HUES48 (cell line): Measurements from ENCODE around the gene SFXN1.

ENCODE experiments used
- H3K27ac ChIP-seq: one replicate; pipeline ENCODE4 v1.7.0; 2013; ENCODE audit warnings: low read depth, low read length, inconsistent platforms
- H3K27me3 ChIP-seq: 2 replicates; pipeline ENCODE4 v1.6.1; 2013; ENCODE audit warnings: mild to moderate bottlenecking, low read length; ENCODE audit not compliant: control insufficient read depth, insufficient read depth
- H3K36me3 ChIP-seq: 2 replicates; pipeline ENCODE4 v1.6.1; 2013; ENCODE audit warnings: low read length; ENCODE audit not compliant: control insufficient read depth, insufficient read depth
- H3K4me1 ChIP-seq: 2 replicates; pipeline ENCODE4 v1.6.1; 2013; ENCODE audit warnings: mild to moderate bottlenecking, low read length; ENCODE audit not compliant: control insufficient read depth, insufficient read depth
- H3K4me3 ChIP-seq: 2 replicates; pipeline ENCODE4 v1.5.1; 2013; ENCODE audit warnings: mild to moderate bottlenecking, low read depth, low read length
- H3K9ac ChIP-seq: 2 replicates; pipeline ENCODE4 v1.6.1; 2013; ENCODE audit warnings: mild to moderate bottlenecking, low read depth, low read length, moderate library complexity
- H3K9me3 ChIP-seq: 2 replicates; pipeline ENCODE4 v1.6.1; 2013; ENCODE audit warnings: low read length; ENCODE audit not compliant: control insufficient read depth, insufficient read depth

The SFXN1 gene

DNA sequence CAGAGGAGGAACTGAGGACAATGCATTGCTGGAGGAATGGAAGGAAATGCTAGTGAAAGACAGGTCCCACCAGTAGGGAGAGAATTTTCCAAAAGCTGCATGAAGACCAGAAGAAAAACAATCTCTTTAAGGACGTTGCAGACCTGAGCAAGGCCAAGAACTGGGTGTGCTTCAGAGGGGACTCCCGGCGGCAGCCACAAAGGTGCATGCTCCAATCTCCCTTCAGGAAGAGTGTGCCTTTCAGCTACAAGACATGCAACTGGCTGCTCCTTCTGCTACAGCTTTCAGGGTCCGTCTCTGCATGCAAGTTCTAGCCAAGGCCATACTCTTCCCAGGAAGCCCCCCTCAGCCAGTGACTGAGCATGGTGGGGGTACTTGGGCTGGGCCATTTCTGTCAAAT is 62.9 kb downstream of the SFXN1 start:
- no peaks in the 10 kb centered on the region for H3K9me3 ChIP-seq
- peaks cover 20% of the 10 kb centered on the region for H3K4me1 ChIP-seq
- no peak overlapping the region for H3K27ac ChIP-seq

DNA sequence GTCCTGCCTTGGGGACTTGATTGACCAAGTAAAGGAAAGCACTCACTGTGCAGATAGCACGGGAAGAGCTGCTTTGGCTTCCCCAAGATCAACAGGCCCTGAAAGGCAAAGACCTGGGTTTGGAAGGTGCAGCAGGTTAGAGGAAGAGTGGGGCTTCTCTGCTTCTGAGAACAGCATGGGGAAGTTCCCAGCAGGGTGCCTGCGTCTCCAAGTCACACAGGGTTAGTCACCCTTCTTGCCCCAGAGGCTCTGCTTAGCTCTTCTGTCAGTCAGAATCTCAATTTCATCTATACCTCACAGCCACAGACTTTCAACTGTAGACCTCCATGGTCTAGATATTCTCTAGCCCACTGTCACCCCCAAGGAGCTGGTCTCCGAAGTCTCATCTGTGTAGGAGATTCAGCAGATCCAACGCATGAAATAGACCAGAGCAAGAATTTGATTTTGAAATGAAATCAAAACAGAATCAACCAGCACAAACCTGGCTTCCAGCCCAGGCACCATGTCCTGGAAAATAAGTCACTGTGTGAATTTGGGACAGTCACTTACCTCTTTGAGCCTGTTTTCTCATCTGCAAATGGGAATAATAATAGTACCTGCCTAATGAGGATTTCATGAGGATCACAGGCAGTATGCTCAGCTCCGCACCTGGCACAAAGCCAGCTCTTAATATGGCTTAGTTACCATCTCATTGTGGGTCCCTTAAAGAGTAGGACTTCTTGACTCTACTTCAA is 64.0 kb downstream of the SFXN1 start:
- H3K4me3 ChIP-seq = no peak overlapping the region
- no peaks in the 10 kb centered on the region for H3K9me3 ChIP-seq
- no peaks in the 10 kb centered on the region for H3K27me3 ChIP-seq
- H3K9ac ChIP-seq = no peak overlapping the region
- no peak overlapping the region for H3K27ac ChIP-seq
- peaks cover 19% of the 10 kb centered on the region for H3K4me1 ChIP-seq
- no peaks in the 10 kb centered on the region for H3K36me3 ChIP-seq

More for the DNA sequence above, 62.9 kb downstream of the SFXN1 start:
- H3K4me3 ChIP-seq = no peak overlapping the region
- no peak overlapping the region for H3K9ac ChIP-seq
- no peaks in the 10 kb centered on the region for H3K36me3 ChIP-seq
- H3K27me3 ChIP-seq = no peaks in the 10 kb centered on the region

DNA sequence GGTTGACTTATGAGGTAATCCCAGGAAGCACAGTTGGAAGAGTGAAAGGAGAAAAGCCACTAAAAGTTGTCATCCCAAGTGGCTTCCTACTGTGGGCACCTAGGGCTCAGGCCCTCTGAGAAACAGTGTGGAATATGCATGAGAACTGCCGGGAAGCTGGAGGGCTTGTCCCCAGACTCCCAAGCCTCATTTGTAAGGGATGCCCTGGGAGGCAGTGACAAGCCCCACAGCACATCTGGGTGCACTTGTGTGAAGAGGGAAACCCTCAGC is 64.5 kb downstream of the SFXN1 start:
- no peaks in the 10 kb centered on the region for H3K36me3 ChIP-seq
- H3K9me3 ChIP-seq = no peaks in the 10 kb centered on the region
- no peak overlapping the region for H3K27ac ChIP-seq
- H3K27me3 ChIP-seq = no peaks in the 10 kb centered on the region
- no peak overlapping the region for H3K4me3 ChIP-seq
- no peak overlapping the region for H3K9ac ChIP-seq
- H3K4me1 ChIP-seq = peaks cover 24% of the 10 kb centered on the region

DNA sequence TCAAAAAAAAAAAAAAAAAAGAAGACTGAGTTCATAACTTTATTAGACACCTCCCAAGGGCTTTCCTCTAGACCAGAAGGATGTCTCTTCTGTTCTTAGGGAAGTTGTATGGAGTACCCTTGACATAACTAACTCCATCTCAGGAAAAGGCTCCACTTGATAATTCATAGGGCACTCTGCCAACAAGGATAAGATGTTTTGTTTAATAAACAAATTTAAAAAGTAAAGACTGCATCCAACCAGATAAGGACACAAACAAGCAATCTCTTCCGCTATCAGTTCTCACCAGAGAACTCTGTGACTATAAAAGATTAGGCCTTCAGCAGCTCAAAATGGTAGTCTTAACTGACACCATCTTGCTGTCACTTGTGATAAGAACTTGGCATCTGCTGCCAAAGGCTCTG is 65.8 kb downstream of the SFXN1 start:
- no peaks in the 10 kb centered on the region for H3K9me3 ChIP-seq
- no peak overlapping the region for H3K4me3 ChIP-seq
- H3K4me1 ChIP-seq = peaks cover 37% of the 10 kb centered on the region
- no peaks in the 10 kb centered on the region for H3K36me3 ChIP-seq
- no peaks in the 10 kb centered on the region for H3K27me3 ChIP-seq
- no peak overlapping the region for H3K27ac ChIP-seq
- H3K9ac ChIP-seq = no peak overlapping the region

DNA sequence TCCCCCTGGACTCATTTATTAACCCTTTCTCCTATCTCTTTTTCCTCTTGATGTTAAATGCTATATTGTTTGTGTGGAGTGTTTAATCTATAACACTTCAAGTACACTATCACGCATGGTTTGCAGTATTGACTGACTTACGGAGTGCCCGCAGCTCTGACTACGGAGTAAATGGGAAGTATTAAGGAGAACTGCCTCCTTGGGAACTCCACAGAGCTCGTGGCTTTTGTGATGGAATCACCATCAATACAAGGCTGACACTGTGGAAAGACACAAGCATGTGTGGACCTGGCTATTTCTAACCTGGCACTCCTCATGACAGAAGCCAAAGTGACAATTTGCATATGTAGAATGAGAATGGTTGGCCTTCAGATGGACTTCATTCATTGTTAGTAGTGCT is 66.2 kb downstream of the SFXN1 start:
- H3K27me3 ChIP-seq = no peaks in the 10 kb centered on the region
- no peaks in the 10 kb centered on the region for H3K36me3 ChIP-seq
- no peak overlapping the region for H3K4me3 ChIP-seq
- H3K9me3 ChIP-seq = no peaks in the 10 kb centered on the region
- no peak overlapping the region for H3K27ac ChIP-seq
- no peak overlapping the region for H3K9ac ChIP-seq
- peaks cover 39% of the 10 kb centered on the region for H3K4me1 ChIP-seq

DNA sequence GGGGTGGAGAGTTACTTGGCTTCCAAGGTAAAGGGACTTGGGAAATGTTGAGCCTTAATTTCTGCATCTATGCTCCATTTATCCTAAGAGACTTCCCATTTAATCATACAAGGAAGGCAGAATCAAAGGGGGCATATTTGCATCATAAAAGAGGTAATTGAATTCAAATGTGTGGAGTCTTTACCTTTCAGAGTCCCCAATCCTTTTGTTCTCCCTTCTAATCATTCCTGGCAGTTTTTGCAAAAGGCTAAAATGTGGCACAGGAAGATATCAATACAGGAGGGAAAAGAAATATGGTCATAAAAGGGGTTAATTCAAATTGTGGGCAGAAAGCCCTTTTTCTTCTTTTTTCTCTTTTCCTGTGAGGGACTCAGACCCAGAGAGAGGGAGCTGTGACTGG is 69.5 kb downstream of the SFXN1 start:
- Histone ChIP-seq H3K27ac (peak overlapping the region; percentile 92), H3K36me3 (no peaks in the 10 kb centered on the region), H3K27me3 (no peaks in the 10 kb centered on the region), H3K4me3 (peak overlapping the region; percentile 42), H3K9me3 (no peaks in the 10 kb centered on the region), H3K4me1 (peaks cover 30% of the 10 kb centered on the region), H3K9ac (peak overlapping the region; percentile 61; the same call in 1 of the 2 replicates)

DNA sequence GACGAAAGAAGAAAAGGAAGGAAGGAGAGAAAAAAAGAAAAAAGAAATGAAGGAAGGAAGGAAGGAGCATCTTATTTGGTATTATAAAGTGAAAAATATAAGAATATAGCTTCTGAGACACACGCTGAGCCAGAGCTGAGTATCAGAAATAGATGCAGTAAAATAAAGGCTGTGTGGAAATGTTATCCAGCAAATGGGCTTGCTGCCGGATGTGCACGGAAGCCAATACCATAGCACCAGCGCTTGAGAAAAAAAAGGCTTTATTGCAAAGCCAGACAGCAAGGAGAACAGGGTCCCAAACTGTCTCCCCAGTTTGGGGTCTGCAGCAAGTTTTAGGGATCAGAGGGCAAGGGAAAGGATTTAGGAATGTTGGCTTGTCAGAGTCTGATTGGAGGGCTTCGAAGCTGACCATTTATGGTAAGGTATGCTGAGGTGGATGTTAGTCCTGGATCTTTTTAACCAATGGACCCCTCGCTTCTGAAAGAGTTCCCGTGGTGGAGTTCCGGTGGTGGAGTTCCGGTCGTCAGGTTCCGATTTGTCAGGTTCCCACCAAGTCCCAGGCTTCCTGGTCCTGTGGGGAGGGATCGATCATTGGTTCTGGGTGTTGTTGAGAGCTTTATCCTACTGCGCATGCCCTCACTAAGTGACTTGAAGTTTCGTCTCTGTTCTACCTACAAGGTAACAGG is 70.4 kb downstream of the SFXN1 start:
- Histone ChIP-seq H3K36me3 (no peaks in the 10 kb centered on the region), H3K4me3 (no peak overlapping the region), H3K9ac (peak overlapping the region; percentile 61), H3K9me3 (no peaks in the 10 kb centered on the region), H3K27ac (peak overlapping the region; percentile 92), H3K4me1 (peaks cover 26% of the 10 kb centered on the region), H3K27me3 (no peaks in the 10 kb centered on the region)

DNA sequence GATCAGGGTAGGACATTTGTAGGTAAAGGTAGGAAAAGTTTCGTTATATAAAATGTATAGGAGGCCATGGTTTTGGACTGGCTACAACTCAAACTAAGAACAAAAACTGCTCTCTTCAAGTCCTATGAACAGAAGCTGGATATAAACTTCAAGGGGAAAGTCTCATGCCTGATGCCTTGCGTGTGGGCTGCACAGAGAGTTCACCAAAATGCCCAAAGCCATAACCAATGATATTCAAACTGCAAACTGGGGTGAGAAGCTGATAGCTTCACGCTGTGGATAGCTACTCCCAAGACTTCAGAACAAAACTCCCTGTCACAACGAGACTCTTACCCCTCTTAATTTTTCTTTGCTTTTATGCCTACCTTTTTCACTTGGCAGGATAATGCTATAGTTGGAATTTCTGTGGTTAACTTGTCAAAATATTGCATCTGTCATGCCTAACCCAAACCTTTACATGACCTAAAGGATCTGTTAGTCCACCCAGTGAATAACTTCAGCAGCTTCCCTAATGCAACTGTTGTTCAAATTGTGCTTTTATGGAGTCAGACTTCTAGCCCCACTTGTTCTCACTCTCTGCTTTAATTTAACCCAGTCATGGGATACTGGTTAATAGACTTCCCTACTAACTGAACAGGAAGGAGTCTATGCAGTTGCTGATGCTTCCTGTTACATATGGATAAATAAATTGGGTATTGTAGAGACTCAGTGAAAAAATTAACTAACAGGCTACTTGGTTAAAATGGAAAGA is 71.9 kb downstream of the SFXN1 start:
- no peak overlapping the region for H3K4me3 ChIP-seq
- H3K9me3 ChIP-seq = no peaks in the 10 kb centered on the region
- no peak overlapping the region for H3K9ac ChIP-seq
- peaks cover 26% of the 10 kb centered on the region for H3K4me1 ChIP-seq
- H3K36me3 ChIP-seq = no peaks in the 10 kb centered on the region
- no peaks in the 10 kb centered on the region for H3K27me3 ChIP-seq
- no peak overlapping the region for H3K27ac ChIP-seq

DNA sequence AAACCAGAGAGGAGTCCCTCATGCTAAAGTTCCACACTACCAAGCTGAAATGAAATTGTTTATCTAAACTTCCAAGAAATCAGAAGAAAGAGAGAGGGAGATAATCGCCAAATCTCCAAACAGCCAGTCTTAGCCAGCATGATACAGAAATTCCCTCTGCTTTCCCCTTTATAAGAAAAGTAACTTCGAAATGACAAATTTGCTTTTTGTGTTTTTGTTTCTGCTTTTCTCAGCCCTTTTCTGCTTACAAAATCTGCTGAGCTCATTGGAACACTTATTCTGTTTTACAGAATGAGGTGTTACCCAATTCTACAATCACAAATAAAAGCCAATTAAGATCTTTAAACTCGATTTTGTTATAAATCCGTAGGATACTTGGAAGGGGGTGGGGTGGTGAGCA is 72.9 kb downstream of the SFXN1 start:
- no peak overlapping the region for H3K9ac ChIP-seq
- H3K27ac ChIP-seq = no peak overlapping the region
- H3K4me1 ChIP-seq = peaks cover 26% of the 10 kb centered on the region
- H3K27me3 ChIP-seq = no peaks in the 10 kb centered on the region
- no peaks in the 10 kb centered on the region for H3K36me3 ChIP-seq
- no peak overlapping the region for H3K4me3 ChIP-seq
- no peaks in the 10 kb centered on the region for H3K9me3 ChIP-seq

DNA sequence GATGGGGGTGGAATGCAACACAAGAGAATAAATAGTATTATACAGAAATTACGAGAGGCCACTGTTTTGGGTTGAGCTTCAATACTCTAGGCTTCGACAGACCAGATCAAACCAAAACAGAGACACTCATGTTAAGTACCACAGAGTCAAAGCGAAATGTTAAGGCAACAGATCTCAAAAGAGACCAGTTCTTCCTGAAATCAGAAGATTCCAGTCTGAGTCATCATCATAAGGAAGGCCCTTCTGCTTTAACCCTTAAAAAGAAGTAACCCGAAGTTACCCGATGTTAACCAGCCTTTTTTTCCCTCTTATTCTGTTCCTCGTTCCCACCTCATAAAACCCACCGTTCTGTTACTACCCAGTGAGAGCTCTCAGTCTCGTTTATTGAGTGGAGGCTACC is 75.9 kb downstream of the SFXN1 start:
- H3K9me3 ChIP-seq = no peaks in the 10 kb centered on the region
- no peak overlapping the region for H3K9ac ChIP-seq
- H3K27ac ChIP-seq = no peak overlapping the region
- H3K4me3 ChIP-seq = no peak overlapping the region
- H3K36me3 ChIP-seq = no peaks in the 10 kb centered on the region
- H3K27me3 ChIP-seq = no peaks in the 10 kb centered on the region
- H3K4me1 ChIP-seq = peaks cover 13% of the 10 kb centered on the region

DNA sequence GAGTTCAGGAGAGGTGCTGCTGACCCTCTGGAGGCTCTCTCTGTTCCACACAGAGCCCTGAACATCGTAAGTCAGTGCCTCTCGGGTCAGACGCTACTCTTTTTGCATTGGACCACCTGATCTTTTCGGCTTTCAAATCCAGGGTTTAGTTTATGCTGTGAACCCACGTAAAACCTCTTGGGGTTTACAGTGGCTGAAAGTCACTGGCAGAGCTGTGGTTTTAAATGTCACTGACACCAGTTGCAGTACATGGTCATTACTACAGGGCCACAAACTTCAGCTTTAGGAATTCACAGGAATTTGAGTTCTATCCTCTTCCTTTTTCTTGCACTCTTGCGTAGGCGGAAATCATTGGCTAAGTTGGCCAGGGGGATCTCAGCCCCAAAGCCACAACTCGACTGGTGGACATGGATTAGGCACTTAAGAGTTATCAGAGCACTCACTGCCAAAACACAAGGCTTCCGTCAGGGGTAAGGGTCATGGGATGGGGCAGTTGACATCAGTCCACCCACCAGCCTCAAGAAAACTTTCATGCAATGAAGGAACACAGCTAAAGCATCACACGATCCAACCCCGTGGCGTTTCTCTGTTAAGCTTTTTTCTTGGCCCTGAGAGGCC is 76.9 kb downstream of the SFXN1 start:
- H3K9ac ChIP-seq = no peak overlapping the region
- H3K36me3 ChIP-seq = no peaks in the 10 kb centered on the region
- H3K4me1 ChIP-seq = peaks cover 12% of the 10 kb centered on the region
- H3K27me3 ChIP-seq = no peaks in the 10 kb centered on the region
- H3K9me3 ChIP-seq = no peaks in the 10 kb centered on the region
- no peak overlapping the region for H3K4me3 ChIP-seq
- H3K27ac ChIP-seq = no peak overlapping the region
